HG03196 (cell line): Measurements from ENCODE around the gene C7orf57.
"Not testable (repeated sequence)": the region's sequence is repeated elsewhere in the genome, so short reads cannot be mapped to it uniquely, and the experiment has no call there.

Experiments used
- ATAC-seq: cut with Tn5 transposase; IDR thresholded peaks from one replicate; pipeline ENCODE4 v1.9.1; 2021; ENCODE audit not compliant: unreplicated experiment

C7orf57 gene

GRCh38 chr7:48033922-48034321 is 1.4 kb upstream of the C7orf57 start:
- ATAC-seq: no peak

GRCh38 chr7:48035967-48036478 is 680 bp downstream of the C7orf57 start:
- no peak for ATAC-seq

- no peak for ATAC-seq
Observed at GRCh38 chr7:48038815-48039506, 3.6 kb downstream of the C7orf57 start.

GRCh38 chr7:48040944-48041652 is 5.8 kb downstream of the C7orf57 start:
- ATAC-seq: no peak

- no peak for ATAC-seq
Observed at GRCh38 chr7:48041653-48041970, 6.3 kb downstream of the C7orf57 start.

GRCh38 chr7:48042216-48042615 is 6.9 kb downstream of the C7orf57 start:
- ATAC-seq: no peak

- no peak for ATAC-seq
Observed at GRCh38 chr7:48042636-48043035, 7.3 kb downstream of the C7orf57 start.

GRCh38 chr7:48045195-48045765 is 9.9 kb downstream of the C7orf57 start:
- ATAC-seq: no peak

- no peak for ATAC-seq
Observed at GRCh38 chr7:48046458-48046857, 11.1 kb downstream of the C7orf57 start.

- ATAC-seq: no peak
Observed at GRCh38 chr7:48048113-48048512, 12.8 kb downstream of the C7orf57 start.

GRCh38 chr7:48049850-48050249 is 14.5 kb downstream of the C7orf57 start:
- no peak for ATAC-seq

GRCh38 chr7:48052748-48053147 is 17.4 kb downstream of the C7orf57 start:
- ATAC-seq: no peak

- ATAC-seq: no peak
Observed at GRCh38 chr7:48053736-48054135, 18.4 kb downstream of the C7orf57 start.

GRCh38 chr7:48058990-48059389 is 23.6 kb downstream of the C7orf57 start:
- ATAC-seq: no peak

GRCh38 chr7:48059706-48060105 is 24.4 kb downstream of the C7orf57 start:
- no peak for ATAC-seq

- no peak for ATAC-seq
Observed at GRCh38 chr7:48063985-48064384, 28.6 kb downstream of the C7orf57 start.

- no peak for ATAC-seq
Observed at GRCh38 chr7:48067475-48067874, 32.1 kb downstream of the C7orf57 start.

GRCh38 chr7:48074204-48074654 is 38.9 kb downstream of the C7orf57 start:
- no peak for ATAC-seq

GRCh38 chr7:48077423-48077822 is 42.1 kb downstream of the C7orf57 start:
- no peak for ATAC-seq

GRCh38 chr7:48078470-48078869 is 43.1 kb downstream of the C7orf57 start:
- no peak for ATAC-seq

- not testable (repeated sequence) for ATAC-seq
Observed at GRCh38 chr7:48082378-48082777, 47.0 kb downstream of the C7orf57 start.
